HepG2 (cell line): ENCODE results near the gene TMEM253. TPM values are rescaled to one million over a fixed set of nuclear protein-coding genes. Genes with fewer than 3 reads are reported as not detected.

Experiments
- DNMT3B ChIP-seq: conservative IDR thresholded peaks from 2 replicates; pipeline ENCODE4 v1.6.1; 2016; ENCODE audit warnings: missing biosample characterization, control low read depth
- HDAC1 ChIP-seq: sonication (generic); formaldehyde crosslinking; IDR thresholded peaks from 2 replicates; pipeline ENCODE4 v1.5.1; 2020; ENCODE audit warnings: mild to moderate bottlenecking, missing genetic modification reagents
- MEF2D ChIP-seq: sonication (generic); formaldehyde crosslinking; IDR thresholded peaks from 2 replicates; pipeline ENCODE4 v1.5.1; 2020; ENCODE audit warnings: mild to moderate bottlenecking, missing genetic modification reagents
- RARA ChIP-seq: IDR thresholded peaks from 2 replicates; pipeline ENCODE4 v1.6.1; 2016; ENCODE audit warnings: missing genetic modification reagents, missing compliant biosample characterization
- SP5 ChIP-seq: IDR thresholded peaks from 2 replicates; pipeline ENCODE4 v1.6.1; 2016; ENCODE audit warnings: low read depth, borderline replicate concordance
- THAP7 ChIP-seq: sonication (generic); formaldehyde crosslinking; IDR thresholded peaks from 2 replicates; pipeline ENCODE4 v1.8.1; 2023; ENCODE audit warnings: mild to moderate bottlenecking, missing genetic modification reagents
- ZFP36L1 ChIP-seq: sonication (generic); formaldehyde crosslinking; IDR thresholded peaks from 2 replicates; pipeline ENCODE4 v1.8.0; 2022; ENCODE audit warnings: mild to moderate bottlenecking, missing genetic modification reagents, moderate library complexity
- ZFP37 ChIP-seq: sonication (generic); formaldehyde crosslinking; IDR thresholded peaks from 2 replicates; pipeline ENCODE4 v1.4.0; 2020; ENCODE audit warnings: missing genetic modification reagents, borderline replicate concordance
- ZNF44 ChIP-seq: sonication (generic); formaldehyde crosslinking; IDR thresholded peaks from 2 replicates; pipeline ENCODE4 v1.5.1; 2020; ENCODE audit warnings: mild to moderate bottlenecking, missing genetic modification reagents
- ZNF703 ChIP-seq: sonication (generic); formaldehyde crosslinking; IDR thresholded peaks from 2 replicates; pipeline ENCODE4 v1.5.1; 2020; ENCODE audit warnings: missing genetic modification reagents, mild to moderate bottlenecking, moderate library complexity, borderline replicate concordance
- ZNF761 ChIP-seq: sonication (generic); formaldehyde crosslinking; conservative IDR thresholded peaks from 2 replicates; pipeline ENCODE4 v1.4.0; 2020; ENCODE audit warnings: mild to moderate bottlenecking, missing genetic modification reagents
- ZUFSP ChIP-seq: sonication (generic); formaldehyde crosslinking; IDR thresholded peaks from 2 replicates; pipeline ENCODE4 v1.9.0; 2021; ENCODE audit warnings: missing genetic modification reagents, mild to moderate bottlenecking, borderline replicate concordance
- polyA plus RNA-seq, 8 experiments: library from polyadenylated mRNA; depleted of rRNA in 3 of 8; stranded (reverse) in 7 of 8; unstranded in 1 of 8; fragments of >200 nt; fragmentation: Illumina TruSeq in 4 of 8; extraction: Trizol in 4 of 8; gene quantifications; 2 replicates each; pipeline versions ENCODE4 v1.2.1 to v1.2.3, GENCODE V29; 2011 to 2016; ENCODE audit warnings: low read depth in 4 of 8, missing spikeins in 1 of 8, mixed read lengths in 1 of 8; ENCODE audit not compliant: insufficient read depth in 1 of 8
- total RNA-seq, 5 experiments: library from RNA; depleted of rRNA; stranded (reverse); fragments of >200 nt; fragmentation: Illumina TruSeq; extraction: Trizol; gene quantifications; 2 replicates each; pipeline ENCODE4 v1.2.3, GENCODE V29; 2016; ENCODE audit warnings: low read depth in 1 of 5
- TF ChIP-seq, protein P1 (sequence below): sonication (generic); formaldehyde crosslinking; IDR thresholded peaks from 2 replicates; pipeline ENCODE4 v1.5.1; 2020; ENCODE audit warnings: mild to moderate bottlenecking, missing genetic modification reagents, moderate library complexity
- TF ChIP-seq, protein P2 (sequence below): sonication (generic); formaldehyde crosslinking; IDR thresholded peaks from 2 replicates; pipeline ENCODE4 v1.4.0; 2020; ENCODE audit warnings: missing genetic modification reagents
- TF ChIP-seq, protein P3 (sequence below): IDR thresholded peaks from 2 replicates; pipeline ENCODE4 v1.6.1; 2012; ENCODE audit warnings: low read length, improper control_type of control experiment

Gene TMEM253
- total and polyA plus RNA-seq, 2 of the 13 experiments (the other 11 are each of a cell fraction or from before 2014, with no cell fraction given), result 0.29 to 0.45 TPM

- TF ChIP-seq, protein P1, sequence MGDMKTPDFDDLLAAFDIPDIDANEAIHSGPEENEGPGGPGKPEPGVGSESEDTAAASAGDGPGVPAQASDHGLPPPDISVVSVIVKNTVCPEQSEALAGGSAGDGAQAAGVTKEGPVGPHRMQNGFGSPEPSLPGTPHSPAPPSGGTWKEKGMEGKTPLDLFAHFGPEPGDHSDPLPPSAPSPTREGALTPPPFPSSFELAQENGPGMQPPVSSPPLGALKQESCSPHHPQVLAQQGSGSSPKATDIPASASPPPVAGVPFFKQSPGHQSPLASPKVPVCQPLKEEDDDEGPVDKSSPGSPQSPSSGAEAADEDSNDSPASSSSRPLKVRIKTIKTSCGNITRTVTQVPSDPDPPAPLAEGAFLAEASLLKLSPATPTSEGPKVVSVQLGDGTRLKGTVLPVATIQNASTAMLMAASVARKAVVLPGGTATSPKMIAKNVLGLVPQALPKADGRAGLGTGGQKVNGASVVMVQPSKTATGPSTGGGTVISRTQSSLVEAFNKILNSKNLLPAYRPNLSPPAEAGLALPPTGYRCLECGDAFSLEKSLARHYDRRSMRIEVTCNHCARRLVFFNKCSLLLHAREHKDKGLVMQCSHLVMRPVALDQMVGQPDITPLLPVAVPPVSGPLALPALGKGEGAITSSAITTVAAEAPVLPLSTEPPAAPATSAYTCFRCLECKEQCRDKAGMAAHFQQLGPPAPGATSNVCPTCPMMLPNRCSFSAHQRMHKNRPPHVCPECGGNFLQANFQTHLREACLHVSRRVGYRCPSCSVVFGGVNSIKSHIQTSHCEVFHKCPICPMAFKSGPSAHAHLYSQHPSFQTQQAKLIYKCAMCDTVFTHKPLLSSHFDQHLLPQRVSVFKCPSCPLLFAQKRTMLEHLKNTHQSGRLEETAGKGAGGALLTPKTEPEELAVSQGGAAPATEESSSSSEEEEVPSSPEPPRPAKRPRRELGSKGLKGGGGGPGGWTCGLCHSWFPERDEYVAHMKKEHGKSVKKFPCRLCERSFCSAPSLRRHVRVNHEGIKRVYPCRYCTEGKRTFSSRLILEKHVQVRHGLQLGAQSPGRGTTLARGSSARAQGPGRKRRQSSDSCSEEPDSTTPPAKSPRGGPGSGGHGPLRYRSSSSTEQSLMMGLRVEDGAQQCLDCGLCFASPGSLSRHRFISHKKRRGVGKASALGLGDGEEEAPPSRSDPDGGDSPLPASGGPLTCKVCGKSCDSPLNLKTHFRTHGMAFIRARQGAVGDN (CRISPR knock-in tag), result peak; percentile 97
- TF ChIP-seq, protein P2, sequence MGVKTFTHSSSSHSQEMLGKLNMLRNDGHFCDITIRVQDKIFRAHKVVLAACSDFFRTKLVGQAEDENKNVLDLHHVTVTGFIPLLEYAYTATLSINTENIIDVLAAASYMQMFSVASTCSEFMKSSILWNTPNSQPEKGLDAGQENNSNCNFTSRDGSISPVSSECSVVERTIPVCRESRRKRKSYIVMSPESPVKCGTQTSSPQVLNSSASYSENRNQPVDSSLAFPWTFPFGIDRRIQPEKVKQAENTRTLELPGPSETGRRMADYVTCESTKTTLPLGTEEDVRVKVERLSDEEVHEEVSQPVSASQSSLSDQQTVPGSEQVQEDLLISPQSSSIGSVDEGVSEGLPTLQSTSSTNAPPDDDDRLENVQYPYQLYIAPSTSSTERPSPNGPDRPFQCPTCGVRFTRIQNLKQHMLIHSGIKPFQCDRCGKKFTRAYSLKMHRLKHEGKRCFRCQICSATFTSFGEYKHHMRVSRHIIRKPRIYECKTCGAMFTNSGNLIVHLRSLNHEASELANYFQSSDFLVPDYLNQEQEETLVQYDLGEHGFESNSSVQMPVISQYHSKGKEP (CRISPR knock-in tag), result peak; percentile 58; the same call in 1 of the 2 replicates
- TF ChIP-seq MEF2D (CRISPR knock-in tag), result peak; percentile 87
- TF ChIP-seq THAP7 (CRISPR knock-in tag), result no peak
- peak; percentile 68; the same call in 1 of the 2 replicates for TF ChIP-seq SP5
- TF ChIP-seq HDAC1 (CRISPR knock-in tag), result peak; percentile 83
- TF ChIP-seq ZFP36L1, result peak; percentile 87; the same call in 1 of the 2 replicates
- TF ChIP-seq ZNF703 (CRISPR knock-in tag), result no peak
- no peak for TF ChIP-seq ZUFSP (CRISPR knock-in tag)
- no peak for TF ChIP-seq DNMT3B
- no peak for TF ChIP-seq ZFP37 (CRISPR knock-in tag)
- TF ChIP-seq, protein P3, sequence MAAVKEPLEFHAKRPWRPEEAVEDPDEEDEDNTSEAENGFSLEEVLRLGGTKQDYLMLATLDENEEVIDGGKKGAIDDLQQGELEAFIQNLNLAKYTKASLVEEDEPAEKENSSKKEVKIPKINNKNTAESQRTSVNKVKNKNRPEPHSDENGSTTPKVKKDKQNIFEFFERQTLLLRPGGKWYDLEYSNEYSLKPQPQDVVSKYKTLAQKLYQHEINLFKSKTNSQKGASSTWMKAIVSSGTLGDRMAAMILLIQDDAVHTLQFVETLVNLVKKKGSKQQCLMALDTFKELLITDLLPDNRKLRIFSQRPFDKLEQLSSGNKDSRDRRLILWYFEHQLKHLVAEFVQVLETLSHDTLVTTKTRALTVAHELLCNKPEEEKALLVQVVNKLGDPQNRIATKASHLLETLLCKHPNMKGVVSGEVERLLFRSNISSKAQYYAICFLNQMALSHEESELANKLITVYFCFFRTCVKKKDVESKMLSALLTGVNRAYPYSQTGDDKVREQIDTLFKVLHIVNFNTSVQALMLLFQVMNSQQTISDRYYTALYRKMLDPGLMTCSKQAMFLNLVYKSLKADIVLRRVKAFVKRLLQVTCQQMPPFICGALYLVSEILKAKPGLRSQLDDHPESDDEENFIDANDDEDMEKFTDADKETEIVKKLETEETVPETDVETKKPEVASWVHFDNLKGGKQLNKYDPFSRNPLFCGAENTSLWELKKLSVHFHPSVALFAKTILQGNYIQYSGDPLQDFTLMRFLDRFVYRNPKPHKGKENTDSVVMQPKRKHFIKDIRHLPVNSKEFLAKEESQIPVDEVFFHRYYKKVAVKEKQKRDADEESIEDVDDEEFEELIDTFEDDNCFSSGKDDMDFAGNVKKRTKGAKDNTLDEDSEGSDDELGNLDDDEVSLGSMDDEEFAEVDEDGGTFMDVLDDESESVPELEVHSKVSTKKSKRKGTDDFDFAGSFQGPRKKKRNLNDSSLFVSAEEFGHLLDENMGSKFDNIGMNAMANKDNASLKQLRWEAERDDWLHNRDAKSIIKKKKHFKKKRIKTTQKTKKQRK, result no peak
- peak; percentile 93 for TF ChIP-seq ZNF761 (CRISPR knock-in tag)
- peak; percentile 52; the same call in 1 of the 2 replicates for TF ChIP-seq RARA (CRISPR knock-in tag)
- 0 out of 2 replicates have a peak, but pooled peaks have one; percentile 38 for TF ChIP-seq ZNF44 (CRISPR knock-in tag)
Measured at GRCh38 chr14:21092273-21093011, 8.4 kb upstream of the TMEM253 start (continued).
